H9 (cell line): ENCODE measurements around the gene DCX. TPM values are rescaled to one million over a fixed set of nuclear protein-coding genes. Genes with fewer than 3 reads are reported as not detected.

ENCODE experiments used
- DNase-seq: peaks from one replicate; pipeline ENCODE4 v3.0.0-alpha.2; 2017
- H2AFZ ChIP-seq: one replicate; pipeline ENCODE4 v1.6.1; 2013; ENCODE audit warnings: mild to moderate bottlenecking, low read length, control low read depth, moderate library complexity
- H2AK5ac ChIP-seq: 2 replicates; pipeline ENCODE4 v1.6.1; 2013; ENCODE audit warnings: low read length, control low read depth, mixed read lengths; ENCODE audit not compliant: insufficient read length
- H2BK120ac ChIP-seq: one replicate; pipeline ENCODE4 v1.6.1; 2013; ENCODE audit warnings: low read depth, mild to moderate bottlenecking, low read length, control low read depth, inconsistent platforms; ENCODE audit not compliant: poor library complexity, severe bottlenecking
- H2BK12ac ChIP-seq: 2 replicates; pipeline ENCODE4 v1.6.1; 2013; ENCODE audit warnings: low read length, control low read depth, mixed read lengths, low read depth; ENCODE audit not compliant: insufficient read length
- H2BK15ac ChIP-seq: 2 replicates; pipeline ENCODE4 v1.6.1; 2013; ENCODE audit warnings: low read depth, low read length, control low read depth
- H2BK20ac ChIP-seq: one replicate; pipeline ENCODE4 v1.6.1; 2013; ENCODE audit warnings: low read depth, mild to moderate bottlenecking, low read length, control low read depth, inconsistent platforms; ENCODE audit not compliant: poor library complexity, severe bottlenecking
- H2BK5ac ChIP-seq: 2 replicates; pipeline ENCODE4 v1.6.1; 2013; ENCODE audit warnings: low read length, control low read depth, mixed read lengths; ENCODE audit not compliant: insufficient read length
- H3K14ac ChIP-seq: 2 replicates; pipeline ENCODE4 v1.6.1; 2013; ENCODE audit warnings: low read length, control low read depth; ENCODE audit not compliant: insufficient read depth
- H3K18ac ChIP-seq: 2 replicates; pipeline ENCODE4 v1.6.1; 2013; ENCODE audit warnings: low read depth, mild to moderate bottlenecking, mixed read lengths, low read length, control low read depth; ENCODE audit not compliant: insufficient read length
- H3K23ac ChIP-seq: 2 replicates; pipeline ENCODE4 v1.6.1; 2013; ENCODE audit warnings: low read length, control low read depth, mixed read lengths, low read depth; ENCODE audit not compliant: insufficient read length
- H3K23me2 ChIP-seq: 2 replicates; pipeline ENCODE4 v1.6.1; 2013; ENCODE audit warnings: low read depth, mild to moderate bottlenecking, mixed read lengths, low read length, control low read depth; ENCODE audit not compliant: insufficient read length, poor library complexity, severe bottlenecking
- H3K27ac ChIP-seq: 2 replicates; pipeline ENCODE4 v1.5.1; 2013; ENCODE audit warnings: low read length, control low read depth, mixed read lengths, low read depth; ENCODE audit not compliant: insufficient read length
- H3K27me3 ChIP-seq: 2 replicates; pipeline ENCODE4 v1.6.1; 2013; ENCODE audit warnings: low read length, control low read depth, inconsistent platforms; ENCODE audit not compliant: insufficient read depth
- H3K4ac ChIP-seq: 2 replicates; pipeline ENCODE4 v1.6.1; 2013; ENCODE audit warnings: low read depth, mild to moderate bottlenecking, control low read depth, inconsistent platforms, low read length, moderate library complexity
- H3K4me1 ChIP-seq: 2 replicates; pipeline ENCODE4 v1.6.1; 2013; ENCODE audit warnings: low read length, control low read depth, inconsistent platforms; ENCODE audit not compliant: insufficient read depth
- H3K4me2 ChIP-seq: 2 replicates; pipeline ENCODE4 v1.6.1; 2013; ENCODE audit warnings: low read length, control low read depth, mixed read lengths; ENCODE audit not compliant: insufficient read length, insufficient read depth
- H3K56ac ChIP-seq: 2 replicates; pipeline ENCODE4 v1.6.1; 2013; ENCODE audit warnings: low read depth, mild to moderate bottlenecking, mixed read lengths, low read length, control low read depth; ENCODE audit not compliant: insufficient read length
- H3K79me1 ChIP-seq: 2 replicates; pipeline ENCODE4 v1.6.1; 2013; ENCODE audit warnings: low read depth, mild to moderate bottlenecking, moderate library complexity, low read length, control low read depth, inconsistent platforms; ENCODE audit not compliant: insufficient read depth, poor library complexity, severe bottlenecking
- H3K79me2 ChIP-seq: 2 replicates; pipeline ENCODE4 v1.6.1; 2013; ENCODE audit warnings: low read length, control low read depth, inconsistent platforms; ENCODE audit not compliant: insufficient read depth
- H3K9ac ChIP-seq: 2 replicates; pipeline ENCODE4 v1.6.1; 2013; ENCODE audit warnings: low read length, control low read depth, mixed read lengths; ENCODE audit not compliant: insufficient read length; ENCODE audit errors: extremely low read depth
- H3K9me3 ChIP-seq: one replicate; pipeline ENCODE4 v1.6.1; 2013; ENCODE audit warnings: low read depth, low read length, inconsistent platforms; ENCODE audit not compliant: control insufficient read depth
- H3T11ph ChIP-seq: one replicate; pipeline ENCODE4 v1.6.1; 2013; ENCODE audit warnings: mild to moderate bottlenecking, low read length, control low read depth, inconsistent platforms
- H4K20me1 ChIP-seq: one replicate; pipeline ENCODE4 v1.6.1; 2013; ENCODE audit not compliant: control insufficient read depth, insufficient read length, insufficient read depth
- H4K5ac ChIP-seq: 2 replicates; pipeline ENCODE4 v1.6.1; 2013; ENCODE audit warnings: low read depth, mild to moderate bottlenecking, mixed read lengths, low read length, control low read depth; ENCODE audit not compliant: insufficient read length
- H4K8ac ChIP-seq: replicated peaks from 2 replicates; pipeline ENCODE4 v1.6.1; 2013; ENCODE audit warnings: low read length, control low read depth, mixed read lengths, low read depth; ENCODE audit not compliant: insufficient read length
- H4K91ac ChIP-seq: 2 replicates; pipeline ENCODE4 v1.6.1; 2013; ENCODE audit warnings: low read depth, mild to moderate bottlenecking, moderate library complexity, mixed read lengths, low read length, control low read depth; ENCODE audit not compliant: insufficient read length
- H3K27ac Mint-ChIP-seq, 3 experiments: 2 replicates in 2 of 3; 3 replicates in 1 of 3; pipeline ENCODE4 v1.8.0; 2020 to 2021; ENCODE audit warnings: mixed read lengths in 3 of 3, mild to moderate bottlenecking in 1 of 3, moderate library complexity in 1 of 3
- H3K27me3 Mint-ChIP-seq: 2 replicates; pipeline ENCODE4 v1.8.0; 2021; ENCODE audit warnings: low read depth, mild to moderate bottlenecking, moderate library complexity, mixed read lengths
- H3K36me3 Mint-ChIP-seq, 3 experiments: 2 replicates in 2 of 3; 3 replicates in 1 of 3; pipeline ENCODE4 v1.8.0; 2020 to 2021; ENCODE audit warnings: low read depth in 3 of 3, mixed read lengths in 3 of 3; ENCODE audit not compliant: insufficient read depth in 1 of 3
- H3K4me1 Mint-ChIP-seq, 2 experiments: 2 replicates each; pipeline ENCODE4 v1.8.0; 2020; ENCODE audit warnings: mixed read lengths in 2 of 2
- H3K4me3 Mint-ChIP-seq, 2 experiments: 2 replicates in 1 of 2; 3 replicates in 1 of 2; pipeline ENCODE4 v1.8.0; 2020 to 2021; ENCODE audit warnings: mild to moderate bottlenecking in 2 of 2, mixed read lengths in 2 of 2, moderate library complexity in 1 of 2
- H3K9me3 Mint-ChIP-seq, 2 experiments: 2 replicates in 1 of 2; 3 replicates in 1 of 2; pipeline ENCODE4 v1.8.0; 2020; ENCODE audit warnings: mild to moderate bottlenecking in 2 of 2, mixed read lengths in 2 of 2, moderate library complexity in 1 of 2
- CTCF ChIP-seq: fragments of 200-600 bp; sonication (generic); conservative IDR thresholded peaks from 3 replicates; pipeline ENCODE4 v1.8.0; 2021; ENCODE audit warnings: antibody characterized with exemption, mild to moderate bottlenecking
- WGBS: extraction: QIAGEN DNeasy Blood & Tissue Kit; methylation state at CpG from one replicate; pipeline ENCODE4 v1.1.7; 2013; ENCODE audit warnings: missing lambda C conversion rate, low lambda C conversion rate, mixed read lengths; ENCODE audit not compliant: insufficient read length; ENCODE audit errors: extremely low coverage; 5-methylcytosine and 5-hydroxymethylcytosine counted together
- total RNA-seq: library from RNA; stranded (reverse); gene quantifications from 2 replicates; pipeline ENCODE4 v1.2.1, GENCODE V29; 2021

Gene DCX
- total RNA-seq, 1 experiment from 2014 or later: 2.0 TPM

DNA sequence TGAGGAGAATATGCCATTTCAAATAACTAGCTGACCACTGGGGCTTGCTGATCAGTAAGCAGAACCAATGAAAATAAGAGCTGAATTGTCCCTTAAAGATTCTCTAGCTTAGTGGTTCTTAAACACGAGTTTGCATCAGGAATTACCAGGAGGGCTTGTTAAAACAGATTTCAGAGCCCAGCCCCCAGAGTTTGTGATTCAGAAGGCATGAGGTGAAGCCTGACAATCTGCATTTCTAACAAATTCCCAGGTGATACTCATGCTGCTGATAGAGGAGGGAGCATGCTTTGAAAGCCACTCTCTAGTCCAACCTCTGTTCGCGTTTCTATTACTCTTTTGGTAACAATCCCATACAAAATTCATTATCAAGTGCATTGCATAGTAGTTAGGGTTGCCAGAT is 35.5 kb downstream of the DCX start:
- Histone ChIP-seq H3T11ph (no peak overlapping the region), H4K91ac (no peak overlapping the region), H3K4ac (no peak overlapping the region), H2BK12ac (no peak overlapping the region), H4K20me1 (no peaks in the 10 kb centered on the region), H3K79me2 (no peaks in the 10 kb centered on the region), H3K27me3 (no peaks in the 10 kb centered on the region), H3K9me3 (no peaks in the 10 kb centered on the region), H3K9ac (no peak overlapping the region), H2BK120ac (peak overlapping the region; percentile 67), H3K23me2 (no peaks in the 10 kb centered on the region), H3K56ac (no peak overlapping the region), H3K23ac (no peak overlapping the region), H3K27ac (no peak overlapping the region), H2BK15ac (no peak overlapping the region), H3K4me2 (no peak overlapping the region), H3K4me1 (peaks cover 2% of the 10 kb centered on the region; the same call in 1 of the 2 replicates), H2AK5ac (no peak overlapping the region), H2BK5ac (no peak overlapping the region), H3K18ac (no peak overlapping the region), H4K8ac (no peak overlapping the region), H2AFZ (no peak overlapping the region), H3K14ac (no peak overlapping the region), H4K5ac (no peak overlapping the region), H3K79me1 (no peaks in the 10 kb centered on the region), H2BK20ac (peak overlapping the region; percentile 12)
- no peak overlapping the region for H3K4me3 Mint-ChIP-seq
- peaks cover 25 to 37% of the 10 kb centered on the region in 2 experiments for H3K4me1 Mint-ChIP-seq
- no peaks in the 10 kb centered on the region for H3K9me3 Mint-ChIP-seq
- no peak for TF ChIP-seq CTCF
- no peaks in the 10 kb centered on the region for H3K27me3 Mint-ChIP-seq
- H3K27ac Mint-ChIP-seq: peak overlapping the region in 1 of 3 experiments; percentile 56; a peak in 2 of 7 replicates
- WGBS: no CpG with 5 or more reads among the region's 3 CpGs
- no peaks in the 10 kb centered on the region for H3K36me3 Mint-ChIP-seq
- DNase-seq: no peak
